Measurements from ENCODE around the gene NRK.
"Not testable (repeated sequence)": the region's sequence is repeated elsewhere in the genome, so short reads cannot be mapped to it uniquely, and the experiment has no call there.

NRK gene

DNA sequence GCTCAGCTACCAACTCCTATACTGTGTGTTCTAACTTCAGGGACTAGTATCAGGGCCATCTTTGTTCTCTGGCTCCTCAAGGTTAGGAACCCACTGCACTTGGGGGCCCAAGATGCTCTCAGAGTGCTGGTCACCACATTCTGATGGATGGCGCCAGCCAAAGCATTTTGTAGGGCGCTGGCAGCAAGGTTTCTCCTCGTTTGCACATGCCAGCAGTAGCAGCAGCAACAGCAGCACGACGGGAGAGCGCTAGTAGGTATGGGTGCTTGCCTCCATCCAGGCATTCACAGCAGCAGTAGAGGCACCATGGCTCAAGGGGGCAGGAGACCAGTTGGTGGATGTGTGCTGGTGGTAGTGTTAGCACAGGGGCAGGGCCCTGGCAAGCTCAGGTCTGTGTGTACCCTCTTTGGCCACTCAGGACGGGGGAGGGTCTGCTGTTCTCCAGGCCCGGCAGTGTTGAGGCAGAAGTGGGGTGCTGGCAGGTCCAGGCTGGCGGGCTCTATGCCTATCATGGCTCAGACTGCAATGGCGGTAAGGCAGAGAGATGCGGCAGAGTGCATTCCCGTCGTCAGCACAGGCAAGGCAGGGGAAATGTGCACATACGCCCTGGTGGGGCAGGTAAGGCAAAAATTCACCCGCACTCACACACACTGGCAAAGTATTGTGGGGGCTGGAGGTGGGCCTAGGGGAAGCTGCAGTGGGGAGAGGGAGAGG, 159.6 kb downstream of the NRK start:
- H3K27ac Mint-ChIP-seq = no peak overlapping the region
- H3K4me1 Mint-ChIP-seq = no peaks in the 10 kb centered on the region
- no peaks in the 10 kb centered on the region for H3K9me3 Mint-ChIP-seq
- H3K36me3 Mint-ChIP-seq = no peaks in the 10 kb centered on the region
- H3K4me3 Mint-ChIP-seq = no peak overlapping the region
- H3K27me3 Mint-ChIP-seq = no peaks in the 10 kb centered on the region

GRCh38 chrX:105988487-105988886, 166.1 kb downstream of the NRK start:
- H3K36me3 Mint-ChIP-seq, H3K27me3 Mint-ChIP-seq, H3K4me3 Mint-ChIP-seq, H3K4me1 Mint-ChIP-seq, H3K27ac Mint-ChIP-seq, H3K9me3 Mint-ChIP-seq: not testable (repeated sequence)

DNA sequence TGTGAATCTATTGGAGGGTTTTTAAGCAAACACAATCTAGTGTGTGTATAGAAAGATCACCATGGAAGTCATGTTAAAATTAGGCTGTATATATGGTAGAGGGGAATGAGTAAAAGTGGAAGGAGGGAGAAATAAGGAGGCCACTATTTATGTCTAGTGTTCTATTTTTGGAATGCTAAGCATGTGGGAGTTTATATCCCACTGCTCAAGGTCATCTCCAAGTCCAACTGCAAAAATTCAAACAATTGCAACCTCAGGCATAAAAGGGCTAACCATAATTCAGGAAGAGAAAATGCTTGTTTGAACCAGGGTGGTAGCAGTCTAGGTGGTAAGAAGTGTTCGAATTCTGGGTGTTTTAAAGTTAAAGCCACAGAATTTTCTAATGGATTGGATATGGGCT, 177.0 kb downstream of the NRK start:
- Mint-ChIP-seq H3K27ac (no peak overlapping the region), H3K9me3 (no peaks in the 10 kb centered on the region), H3K4me1 (no peaks in the 10 kb centered on the region), H3K4me3 (no peak overlapping the region), H3K36me3 (no peaks in the 10 kb centered on the region), H3K27me3 (no peaks in the 10 kb centered on the region)

DNA sequence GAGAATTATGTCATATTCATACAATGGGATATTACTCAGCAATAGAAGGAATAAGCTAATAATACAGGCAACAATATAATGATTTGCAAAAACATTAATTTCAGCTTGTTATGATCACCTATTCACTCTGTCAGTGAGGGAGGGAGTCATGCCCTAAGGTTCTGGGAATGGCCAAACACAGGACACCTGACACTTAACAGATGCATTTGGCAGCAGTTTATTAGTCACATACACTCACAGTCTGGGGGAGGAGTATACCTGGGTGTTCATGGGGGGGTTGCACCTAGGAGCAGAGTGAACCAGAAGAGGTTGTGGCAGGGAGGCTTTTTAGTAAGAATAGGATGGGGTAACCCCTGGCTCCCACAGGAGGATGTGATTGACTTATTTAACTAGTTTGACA, 177.9 kb downstream of the NRK start:
- H3K4me1 Mint-ChIP-seq = no peaks in the 10 kb centered on the region
- no peaks in the 10 kb centered on the region for H3K36me3 Mint-ChIP-seq
- H3K27me3 Mint-ChIP-seq = no peaks in the 10 kb centered on the region
- H3K4me3 Mint-ChIP-seq = no peak overlapping the region
- no peak overlapping the region for H3K27ac Mint-ChIP-seq
- H3K9me3 Mint-ChIP-seq = no peaks in the 10 kb centered on the region

DNA sequence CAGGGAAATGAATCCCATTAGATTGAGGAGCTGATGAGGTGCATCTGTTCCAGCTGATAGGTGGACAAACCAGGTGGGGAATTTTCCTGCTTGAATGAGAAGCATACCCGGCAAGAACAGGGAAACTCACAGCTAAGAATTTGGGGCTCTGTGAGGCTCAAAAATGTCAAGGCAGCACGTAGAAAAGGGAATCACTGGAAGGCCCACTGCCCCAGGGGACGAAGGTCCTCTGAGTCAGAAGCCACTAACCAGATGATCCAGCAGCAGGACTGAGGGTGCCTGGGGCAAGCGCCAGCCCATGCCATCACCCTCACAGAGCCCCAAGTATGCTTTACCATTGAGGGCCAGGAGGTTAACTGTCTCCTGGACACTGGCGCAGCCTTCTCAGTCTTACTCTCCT, 178.3 kb downstream of the NRK start:
- H3K27me3 Mint-ChIP-seq, H3K4me1 Mint-ChIP-seq, H3K36me3 Mint-ChIP-seq, H3K27ac Mint-ChIP-seq, H3K9me3 Mint-ChIP-seq, H3K4me3 Mint-ChIP-seq: not testable (repeated sequence)

DNA sequence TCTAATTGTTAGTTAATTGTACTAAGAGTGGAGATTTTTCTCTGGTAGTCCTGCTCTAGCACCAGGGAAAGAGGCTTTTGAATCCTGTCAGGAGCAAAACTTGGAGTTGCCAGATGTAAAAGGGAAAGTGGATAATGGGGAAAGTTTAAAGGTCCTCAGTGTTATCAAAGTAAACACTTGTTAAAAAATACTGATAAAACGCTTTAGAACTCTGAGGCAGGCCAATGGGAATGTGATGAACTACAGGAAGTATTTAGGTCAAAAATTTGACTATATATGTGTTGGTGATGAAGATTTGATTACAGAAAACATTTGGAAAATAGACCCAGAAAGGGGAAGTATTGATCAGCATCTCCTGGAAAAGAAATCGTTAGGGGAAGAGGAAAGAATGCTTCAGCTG, 183.3 kb downstream of the NRK start:
- Mint-ChIP-seq H3K27me3 (no peaks in the 10 kb centered on the region), H3K27ac (no peak overlapping the region), H3K36me3 (no peaks in the 10 kb centered on the region), H3K4me1 (no peaks in the 10 kb centered on the region), H3K9me3 (no peaks in the 10 kb centered on the region), H3K4me3 (no peak overlapping the region)

DNA sequence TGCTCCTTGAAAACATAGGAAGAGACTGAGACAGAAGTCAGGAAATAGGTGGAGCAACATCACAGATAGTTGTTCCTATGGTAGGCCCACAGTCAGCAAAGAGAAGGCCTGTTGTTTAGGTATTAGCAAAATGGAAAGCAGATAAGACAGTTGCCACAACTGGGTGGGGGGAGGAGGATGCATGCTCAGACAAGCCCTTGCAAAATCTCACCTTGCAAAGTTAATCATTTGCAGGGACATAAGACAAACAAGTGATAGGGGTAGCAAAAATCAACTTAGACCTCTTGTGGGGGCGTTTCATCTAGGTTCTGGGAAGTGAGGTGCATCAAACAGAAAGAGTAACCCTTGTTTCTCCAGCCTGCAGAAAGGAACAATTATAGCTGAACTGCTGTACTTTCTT, 185.5 kb downstream of the NRK start:
- no peak overlapping the region for H3K27ac Mint-ChIP-seq
- H3K36me3 Mint-ChIP-seq = no peaks in the 10 kb centered on the region
- H3K27me3 Mint-ChIP-seq = no peaks in the 10 kb centered on the region
- H3K9me3 Mint-ChIP-seq = no peaks in the 10 kb centered on the region
- no peaks in the 10 kb centered on the region for H3K4me1 Mint-ChIP-seq
- H3K4me3 Mint-ChIP-seq = no peak overlapping the region

Data from activated naive CD4-positive, alpha-beta T cell treated with anti-CD3 and anti-CD28 coated beads, Interleukin-2, amount 50 U/mL, for 24 hours (primary cell).